Activated CD4-positive, alpha-beta memory T cell treated with anti-CD3 and anti-CD28 coated beads, Interleukin-2, amount 10 ng/mL, durations not matched to agents 7 days and 5 days (primary cell): ENCODE measurements around the gene CCL3. TPM values are rescaled to one million over a fixed set of nuclear protein-coding genes. Genes with fewer than 3 reads are reported as not detected.

Experiments used
- CTCF ChIA-PET: fragments of 350-600 bp; sonication (Branson Sonifier 250); formaldehyde crosslinking; loops from one replicate; lab custom pipeline; 2021; ENCODE audit warnings: antibody characterized with exemption, inconsistent platforms; lab: Charles Lee
- POLR2A ChIA-PET: fragments of 350-600 bp; sonication (Branson Sonifier 250); formaldehyde crosslinking; loops from one replicate; lab custom pipeline; 2021; ENCODE audit warnings: antibody characterized with exemption; lab: Charles Lee
- DNase-seq: peaks from one replicate; pipeline ENCODE4 v3.0.0-alpha.2; 2020
- H3K27ac Mint-ChIP-seq: one replicate; pipeline ENCODE4 v1.8.0; 2021; ENCODE audit warnings: mild to moderate bottlenecking, mixed read lengths
- H3K27me3 Mint-ChIP-seq: one replicate; pipeline ENCODE4 v1.8.0; 2021; ENCODE audit warnings: mixed read lengths
- H3K36me3 Mint-ChIP-seq: one replicate; pipeline ENCODE4 v1.8.0; 2021; ENCODE audit warnings: low read depth, mixed read lengths
- H3K4me1 Mint-ChIP-seq: one replicate; pipeline ENCODE4 v1.8.0; 2021; ENCODE audit warnings: mixed read lengths
- H3K4me3 Mint-ChIP-seq: one replicate; pipeline ENCODE4 v1.8.0; 2021; ENCODE audit warnings: mild to moderate bottlenecking, mixed read lengths
- H3K9me3 Mint-ChIP-seq: one replicate; pipeline ENCODE4 v1.8.0; 2021; ENCODE audit warnings: mixed read lengths
- total RNA-seq, 2 experiments: library from RNA; stranded (reverse); gene quantifications; one replicate each; pipeline ENCODE4 v1.2.3, GENCODE V29; 2021

CCL3 gene
- total RNA-seq, 2 experiments from 2014 or later = 106 to 112 TPM

DNA sequence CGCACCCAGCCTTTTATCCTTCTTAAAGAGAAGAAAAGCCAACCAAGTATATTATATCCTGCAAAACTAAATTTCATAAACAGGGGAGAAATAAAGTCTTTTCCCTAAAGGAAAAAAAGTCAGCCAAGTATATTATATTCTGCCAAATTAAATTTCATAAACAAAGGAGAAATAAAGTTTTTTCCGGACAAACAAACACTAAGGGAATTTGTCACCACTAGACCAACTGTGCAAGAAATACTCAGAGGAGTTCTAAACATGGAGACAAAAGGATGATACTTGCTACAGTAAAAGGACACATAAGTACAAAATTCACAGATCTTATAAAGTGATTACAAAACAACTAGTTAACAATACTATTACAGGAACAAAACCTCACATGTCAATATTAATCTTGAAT, 40.3 kb downstream of the CCL3 start:
- CTCF ChIA-PET = no interaction called here
- peaks cover 13% of the 10 kb centered on the region for H3K9me3 Mint-ChIP-seq
- no peak overlapping the region for H3K27ac Mint-ChIP-seq
- H3K4me1 Mint-ChIP-seq = no peaks in the 10 kb centered on the region
- POLR2A ChIA-PET = no interaction called here
- H3K36me3 Mint-ChIP-seq = no peaks in the 10 kb centered on the region
- no peak overlapping the region for H3K4me3 Mint-ChIP-seq
- DNase-seq = no peak
- H3K27me3 Mint-ChIP-seq = peaks cover 45% of the 10 kb centered on the region

DNA sequence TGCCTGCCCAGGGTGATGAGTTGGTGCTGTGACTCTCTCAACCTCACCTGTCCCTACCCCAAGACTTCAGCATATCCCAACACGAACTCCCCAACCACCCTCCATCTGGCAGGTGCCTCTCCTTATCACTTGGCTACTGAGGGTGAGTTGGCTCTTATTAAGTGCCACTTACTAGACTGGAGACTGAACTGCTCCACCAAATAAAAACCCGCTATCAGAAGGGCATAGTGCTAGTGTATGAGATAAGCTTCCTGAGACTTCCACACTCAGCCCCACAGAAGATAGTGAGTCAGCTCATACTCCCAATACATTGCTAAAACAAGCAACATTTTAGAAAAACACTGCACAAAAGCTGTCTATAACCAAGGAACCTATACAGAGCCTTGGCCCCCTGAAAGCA, 41.9 kb downstream of the CCL3 start:
- no peak overlapping the region for H3K27ac Mint-ChIP-seq
- no peak for DNase-seq
- no peaks in the 10 kb centered on the region for H3K36me3 Mint-ChIP-seq
- ChIA-PET POLR2A (no interaction called here), CTCF (interaction anchor here (1.1 kb wide), 1 partner anchor 25 kb away, joined by 3 read pairs; no protein-coding TSS in a partner anchor)
- peaks cover 41% of the 10 kb centered on the region for H3K27me3 Mint-ChIP-seq
- H3K9me3 Mint-ChIP-seq = peaks cover 13% of the 10 kb centered on the region
- H3K4me1 Mint-ChIP-seq = no peaks in the 10 kb centered on the region
- no peak overlapping the region for H3K4me3 Mint-ChIP-seq

Other genes with a start within 250 kb of the CCL3 start
- 1 to 10 TPM; 2.3 to 3.1 TPM for gene HEATR9, start 221.3 kb downstream of the CCL3 start, total RNA-seq
- gene CCL5, start 209.8 kb downstream of the CCL3 start, total RNA-seq = 100 to 1,000 TPM; 482 to 491 TPM
- 10 to 100 TPM; 14.4 to 16.9 TPM for gene RDM1, start 159.4 kb downstream of the CCL3 start, total RNA-seq
- gene LYZL6, start 146.4 kb downstream of the CCL3 start, total RNA-seq = not detected
- not detected for gene CCL16, start 108.6 kb downstream of the CCL3 start, total RNA-seq
- gene CCL14, start 103.4 kb downstream of the CCL3 start, total RNA-seq = not detected
- gene CCL15, start 88.6 kb downstream of the CCL3 start, total RNA-seq = not detected
- gene CCL23, start 72.2 kb downstream of the CCL3 start, total RNA-seq = under 1 TPM in 1 of 2 experiments, not detected in 1; 0.48 TPM
- not detected for gene CCL18, start 25.9 kb downstream of the CCL3 start, total RNA-seq
- 10 to 100 TPM; 46.8 to 50.4 TPM for gene CCL4, start 13.7 kb upstream of the CCL3 start, total RNA-seq
- 1 to 10 TPM; 6.8 to 9.5 TPM for gene TBC1D3B, start 86.5 kb upstream of the CCL3 start, total RNA-seq
- gene CCL3L1, start 106.6 kb upstream of the CCL3 start, total RNA-seq = 1 to 10 TPM; 1.7 to 1.9 TPM
- gene CCL4L2, start 120.9 kb upstream of the CCL3 start, total RNA-seq = 1 to 10 TPM; 3.6 to 4.0 TPM
- gene TBC1D3I, start 174.4 kb upstream of the CCL3 start, total RNA-seq = under 1 TPM; 0.15 to 0.76 TPM
- gene TBC1D3G, start 233.7 kb upstream of the CCL3 start, total RNA-seq = not detected